ENCODE measurements around the gene BZW1. TPM values are rescaled to one million over a fixed set of nuclear protein-coding genes. Genes with fewer than 3 reads are reported as not detected.

Gene BZW1
- total and polyA plus RNA-seq, 4 donors: 37.4 to 226 (median 170) TPM

- Histone ChIP-seq H3K9me3 (ENCODE audit: control insufficient read depth in 4 of 4, insufficient read depth in 3 of 4, low read length in 3 of 4) (no peaks in the 10 kb centered on the region), H3K9ac (ENCODE audit: insufficient read depth in 1 of 2, low read length in 2 of 2) (no peak overlapping the region), H3K4me1 (ENCODE audit: control insufficient read depth in 5 of 5, insufficient read depth in 5 of 5, low read length in 5 of 5) (peaks cover 0 to 5% (median 0%) of the 10 kb centered on the region in 5 donors), H3K27me3 (ENCODE audit: control insufficient read depth in 3 of 3, insufficient read depth in 3 of 3, low read length in 2 of 3) (no peaks in the 10 kb centered on the region), H3K36me3 (ENCODE audit: control insufficient read depth in 4 of 4, insufficient read depth in 4 of 4, low read length in 4 of 4) (no peaks in the 10 kb centered on the region), H3K27ac (ENCODE audit: low read depth in 1 of 2, low read length in 1 of 2) (no peak overlapping the region), H3K4me3 (no peak overlapping the region)
- DNase-seq: no peak
- no peak for TF ChIP-seq CTCF (IDR thresholded peaks at IDR 0.05; ENCODE audit: control extremely low read depth, extremely low read depth)
- WGBS, 2 donors: 57 to 76% methylated on average over 4 of the region's 4 CpGs
- ATAC-seq (ENCODE audit: insufficient read depth, low FRiP score): no peak
These were observed 29.5 kb upstream of the BZW1 start for GRCh38 chr2:200782251-200782650.

- no peak for TF ChIP-seq CTCF (IDR thresholded peaks at IDR 0.05; ENCODE audit: control extremely low read depth, extremely low read depth)
- Histone ChIP-seq H3K4me3 (no peak overlapping the region), H3K9me3 (ENCODE audit: control insufficient read depth in 4 of 4, insufficient read depth in 3 of 4, low read length in 3 of 4) (no peaks in the 10 kb centered on the region), H3K9ac (ENCODE audit: insufficient read depth in 1 of 2, low read length in 2 of 2) (no peak overlapping the region), H3K27ac (ENCODE audit: low read depth in 1 of 2, low read length in 1 of 2) (no peak overlapping the region), H3K27me3 (ENCODE audit: control insufficient read depth in 3 of 3, insufficient read depth in 3 of 3, low read length in 2 of 3) (no peaks in the 10 kb centered on the region), H3K4me1 (ENCODE audit: control insufficient read depth in 5 of 5, insufficient read depth in 5 of 5, low read length in 5 of 5) (peaks cover 0 to 3% (median 0%) of the 10 kb centered on the region in 5 donors), H3K36me3 (ENCODE audit: control insufficient read depth in 4 of 4, insufficient read depth in 4 of 4, low read length in 4 of 4) (no peaks in the 10 kb centered on the region)
- DNase-seq (no peak), ATAC-seq (ENCODE audit: insufficient read depth, low FRiP score) (no peak)
These were observed 27.5 kb upstream of the BZW1 start for GRCh38 chr2:200784215-200784614.

- ATAC-seq (ENCODE audit: insufficient read depth, low FRiP score) (no peak), DNase-seq (no peak)
- no peaks in the 10 kb centered on the region for H3K36me3 ChIP-seq (ENCODE audit: control insufficient read depth in 4 of 4, insufficient read depth in 4 of 4, low read length in 4 of 4)
- TF ChIP-seq CTCF (IDR thresholded peaks at IDR 0.05; ENCODE audit: control extremely low read depth, extremely low read depth): no peak
- WGBS, 2 donors: 60 to 74% methylated on average over 2 of the region's 2 CpGs
- no peak overlapping the region for H3K4me3 ChIP-seq
- no peaks in the 10 kb centered on the region for H3K27me3 ChIP-seq (ENCODE audit: control insufficient read depth in 3 of 3, insufficient read depth in 3 of 3, low read length in 2 of 3)
- no peak overlapping the region for H3K27ac ChIP-seq (ENCODE audit: low read depth in 1 of 2, low read length in 1 of 2)
- no peak overlapping the region for H3K9ac ChIP-seq (ENCODE audit: insufficient read depth in 1 of 2, low read length in 2 of 2)
- H3K9me3 ChIP-seq (ENCODE audit: control insufficient read depth in 4 of 4, insufficient read depth in 3 of 4, low read length in 3 of 4): no peaks in the 10 kb centered on the region
- H3K4me1 ChIP-seq (ENCODE audit: control insufficient read depth in 5 of 5, insufficient read depth in 5 of 5, low read length in 5 of 5): peaks cover 0 to 3% (median 0%) of the 10 kb centered on the region in 5 donors
These were observed 25.3 kb upstream of the BZW1 start for GRCh38 chr2:200786423-200786822.

GRCh38 chr2:200786826-200787225, 24.9 kb upstream of the BZW1 start:
- no peak for ATAC-seq (ENCODE audit: insufficient read depth, low FRiP score)
- H3K36me3 ChIP-seq (ENCODE audit: control insufficient read depth in 4 of 4, insufficient read depth in 4 of 4, low read length in 4 of 4): no peaks in the 10 kb centered on the region
- no peaks in the 10 kb centered on the region for H3K9me3 ChIP-seq (ENCODE audit: control insufficient read depth in 4 of 4, insufficient read depth in 3 of 4, low read length in 3 of 4)
- DNase-seq: peak in 1 of 3 donors; percentile 23
- H3K27me3 ChIP-seq (ENCODE audit: control insufficient read depth in 3 of 3, insufficient read depth in 3 of 3, low read length in 2 of 3): no peaks in the 10 kb centered on the region
- no peak overlapping the region for H3K27ac ChIP-seq (ENCODE audit: low read depth in 1 of 2, low read length in 1 of 2)
- H3K4me1 ChIP-seq (ENCODE audit: control insufficient read depth in 5 of 5, insufficient read depth in 5 of 5, low read length in 5 of 5): peaks cover 0 to 3% (median 0%) of the 10 kb centered on the region in 5 donors
- WGBS, 2 donors: 42 to 66% methylated on average over 3 of the region's 3 CpGs
- H3K4me3 ChIP-seq: no peak overlapping the region
- no peak for TF ChIP-seq CTCF (IDR thresholded peaks at IDR 0.05; ENCODE audit: control extremely low read depth, extremely low read depth)
- H3K9ac ChIP-seq (ENCODE audit: insufficient read depth in 1 of 2, low read length in 2 of 2): no peak overlapping the region

All from lung (tissue), 12 donors.